GM18858 (cell line): Measurements from ENCODE around the gene TEDC2.

ENCODE experiments used
- ATAC-seq: cut with Tn5 transposase; IDR thresholded peaks from one replicate; pipeline ENCODE4 v1.9.1; 2021; ENCODE audit not compliant: unreplicated experiment

Gene TEDC2

DNA sequence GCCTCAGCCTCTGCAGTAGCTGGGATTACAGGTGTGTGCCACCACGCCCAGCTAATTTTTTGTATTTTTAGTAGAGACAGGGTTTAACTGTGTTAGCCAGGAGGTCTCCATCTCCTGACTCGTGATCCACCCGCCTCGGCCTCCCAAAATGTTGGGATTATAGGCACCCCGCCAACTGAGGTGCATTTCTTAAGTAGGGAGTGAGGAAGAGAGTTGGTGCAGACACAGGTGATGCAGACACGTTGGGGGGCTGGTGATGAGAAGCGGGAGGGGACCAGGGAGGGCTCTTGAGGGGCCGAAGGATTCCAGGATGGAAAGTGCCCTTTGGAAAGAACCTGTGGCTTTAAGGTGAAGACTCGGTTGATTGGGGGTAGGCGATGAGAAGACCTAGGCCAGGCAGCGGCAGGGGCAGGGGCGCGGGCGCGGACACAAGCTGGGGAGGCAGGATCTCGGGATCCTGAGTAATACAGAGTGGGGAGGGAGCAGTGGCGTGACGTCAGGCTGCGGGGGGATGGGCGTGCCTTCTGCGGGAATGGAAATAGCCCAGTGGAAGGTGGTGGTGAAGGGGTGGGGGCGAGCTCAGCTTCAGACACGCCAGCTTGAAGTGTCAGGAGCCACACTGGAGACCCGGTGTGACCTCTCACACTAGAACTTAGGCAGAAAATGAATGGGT is 51.4 kb downstream of the TEDC2 start:
- no peak for ATAC-seq

DNA sequence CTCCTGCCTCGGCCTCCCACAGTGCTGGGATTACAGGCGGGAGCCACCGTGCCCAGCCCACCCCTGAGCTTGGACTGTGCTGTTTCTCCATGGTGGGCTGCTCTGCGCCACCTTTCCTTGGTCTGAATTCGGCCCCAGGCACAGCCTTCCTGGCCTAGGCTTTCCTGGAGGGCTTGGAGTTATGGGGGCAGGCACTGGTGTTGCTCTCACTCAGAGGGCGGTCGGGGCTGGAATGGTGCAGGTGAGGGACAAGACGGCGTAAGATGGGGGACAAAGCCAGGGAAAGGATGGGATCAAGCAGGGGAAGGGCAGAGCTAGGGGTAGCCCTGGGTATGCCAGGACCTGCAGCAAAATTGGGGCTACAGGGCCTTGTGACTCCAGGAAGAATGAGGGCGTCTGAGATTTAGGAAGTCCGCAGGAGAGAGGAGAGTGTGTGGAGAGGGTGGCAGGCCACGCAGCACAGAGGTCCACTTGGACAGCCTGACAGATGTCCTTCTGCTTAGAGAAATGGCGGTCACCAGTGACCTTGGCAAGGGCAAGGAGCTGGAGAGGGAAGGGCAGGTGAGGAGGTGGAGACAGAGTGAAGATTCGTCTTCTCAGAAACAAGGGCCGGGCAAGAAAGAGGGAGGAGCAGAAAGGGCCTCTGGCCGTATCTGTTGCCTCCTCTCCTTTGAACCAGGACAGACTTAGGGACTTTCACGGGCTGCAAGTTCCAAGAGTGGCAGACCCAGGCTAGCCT is 52.3 kb downstream of the TEDC2 start:
- no peak for ATAC-seq

DNA sequence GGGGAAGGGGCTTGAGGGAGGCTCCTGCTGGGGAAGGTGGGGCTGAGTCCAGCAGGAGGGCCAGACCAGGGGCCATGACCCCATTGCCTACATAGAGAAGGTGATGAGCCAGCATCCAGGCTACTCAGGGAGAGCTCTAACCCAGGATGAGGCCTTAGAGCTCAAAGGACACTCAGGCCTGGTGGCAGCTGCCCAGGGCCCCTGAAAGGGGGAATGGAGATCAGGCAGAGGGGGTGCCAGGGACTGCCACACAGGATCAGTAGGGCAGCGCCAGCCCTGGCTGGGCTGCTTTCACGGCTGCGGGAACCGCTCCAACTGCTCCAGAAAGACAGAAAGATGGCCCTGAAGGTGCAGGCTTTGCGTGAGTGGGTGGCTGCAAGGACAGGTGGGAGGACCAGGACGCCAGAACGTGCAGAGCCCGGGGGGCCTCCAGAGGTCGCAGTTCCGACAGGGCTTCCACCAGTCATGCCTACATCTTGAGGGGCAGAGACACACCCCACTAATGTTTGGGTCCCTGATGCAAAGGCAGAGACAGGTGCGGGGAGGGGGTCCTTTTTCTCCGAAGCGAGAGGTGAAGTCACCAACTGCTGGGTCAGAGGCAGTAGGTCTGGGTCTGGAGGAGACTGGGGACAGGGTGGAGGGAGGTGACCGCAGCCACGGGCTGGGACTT is 53.0 kb downstream of the TEDC2 start:
- ATAC-seq = no peak

DNA sequence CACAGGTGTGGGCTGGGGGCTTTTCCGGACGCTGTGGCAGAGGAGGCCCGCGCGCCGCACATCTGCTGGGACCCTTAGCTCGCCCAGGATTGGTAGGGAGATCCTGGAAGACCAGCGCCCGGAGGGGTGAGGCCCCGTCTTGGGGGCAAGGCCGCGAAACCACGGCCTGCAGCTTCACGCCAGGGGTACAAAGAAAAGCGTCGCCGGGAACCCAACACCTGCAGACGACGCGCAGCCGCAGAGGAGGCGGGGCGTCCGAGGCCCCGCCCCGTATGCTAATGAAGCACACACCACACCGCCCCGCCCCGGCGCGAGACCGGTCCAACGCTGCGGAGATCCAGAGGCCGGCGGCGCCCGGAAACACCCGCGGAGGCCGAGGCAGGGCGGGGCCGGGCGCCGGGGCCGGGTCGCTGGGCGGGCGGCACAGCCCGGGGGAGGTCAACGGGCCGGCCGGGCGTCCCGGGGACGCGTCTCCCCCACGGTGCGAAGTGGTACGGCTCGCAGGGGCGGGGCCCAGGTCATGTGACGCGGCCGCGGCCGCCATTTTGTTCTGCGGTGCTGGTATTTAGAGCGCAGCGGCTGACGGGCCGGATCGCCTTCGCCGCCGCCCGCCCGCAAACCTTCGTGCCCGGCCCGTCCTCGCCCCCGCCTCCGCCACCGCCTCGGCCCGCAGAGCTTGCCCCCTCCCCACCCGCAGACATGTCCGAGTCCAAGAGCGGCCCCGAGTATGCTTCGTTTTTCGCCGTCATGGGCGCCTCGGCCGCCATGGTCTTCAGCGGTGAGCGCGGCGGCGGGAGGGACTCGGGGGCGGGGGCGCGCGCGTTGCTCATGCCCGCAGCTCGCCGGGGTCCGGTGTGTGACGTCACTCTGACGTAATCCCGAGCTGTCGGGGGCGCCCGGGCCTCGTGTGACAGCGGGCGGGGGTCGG is 53.8 kb downstream of the TEDC2 start, which contains the start of gene ATP6V0C:
ATP6V0C (plus strand) TSS at position 548 of the 928 bp plus-strand sequence; CDS start at position 700, 152 bp downstream.
- peak; percentile 67 for ATAC-seq
